Measurements from ENCODE around the gene SULF2. TPM values are rescaled to one million over a fixed set of nuclear protein-coding genes. Genes with fewer than 3 reads are reported as not detected.

SULF2 gene
- total and polyA plus RNA-seq, 4 donors: 8.1 to 25.4 (median 12.0) TPM

DNA sequence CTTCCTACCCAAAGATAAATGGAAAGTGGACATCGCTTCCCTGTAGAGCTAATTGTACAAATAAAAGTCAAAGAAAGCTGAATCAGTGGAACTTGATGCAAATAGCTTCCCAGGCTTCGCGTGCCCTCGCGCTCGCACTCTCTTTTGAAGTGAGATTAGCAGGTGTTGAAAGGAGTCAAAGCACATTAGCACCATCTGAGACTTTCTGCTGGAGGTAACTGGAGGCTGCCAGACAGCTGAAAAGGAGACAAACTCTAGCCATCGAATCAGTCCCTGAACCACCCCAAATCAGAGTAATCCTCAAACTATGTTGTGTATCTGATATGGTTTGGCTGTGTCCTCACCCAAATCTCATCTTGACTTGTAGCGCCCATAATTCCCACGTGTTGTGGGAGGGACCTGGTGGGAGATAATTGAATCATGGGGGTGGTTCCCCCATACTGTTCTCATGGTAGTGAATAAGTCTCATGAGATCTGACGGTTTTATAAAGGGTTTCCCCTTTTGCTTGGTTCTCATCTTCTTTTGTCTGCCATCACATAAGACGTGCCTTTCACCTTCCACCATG is 23.7 kb downstream of the SULF2 start:
- H3K4me3 ChIP-seq (ENCODE audit: low read depth in 1 of 3, low read length in 3 of 3): no peak overlapping the region
- 81% methylated on average over 11 of the region's 11 CpGs for WGBS
- no peaks in the 10 kb centered on the region for H3K9me3 ChIP-seq (ENCODE audit: control insufficient read depth in 4 of 4, low read length in 3 of 4)
- H3K4me1 ChIP-seq (ENCODE audit: control insufficient read depth in 4 of 4, insufficient read depth in 4 of 4, low read length in 3 of 4): peaks cover 0 to 4% (median 2%) of the 10 kb centered on the region in 4 donors
- no peaks in the 10 kb centered on the region for H3K27me3 ChIP-seq (ENCODE audit: control insufficient read depth in 4 of 4, insufficient read depth in 4 of 4, low read length in 3 of 4)
- no peaks in the 10 kb centered on the region for H3K36me3 ChIP-seq (ENCODE audit: control insufficient read depth in 4 of 4, insufficient read depth in 3 of 4, low read depth in 1 of 4, low read length in 3 of 4)
- no peak overlapping the region for H3K27ac ChIP-seq (ENCODE audit: low read depth in 1 of 2, low read length in 2 of 2)
- DNase-seq (ENCODE audit: low spot score): no peak
- H3K9ac ChIP-seq (ENCODE audit: low read depth in 1 of 2, low read length in 2 of 2): no peak overlapping the region
- TF ChIP-seq JUND (IDR thresholded peaks at IDR 0.05): no peak
- TF ChIP-seq REST (IDR thresholded peaks at IDR 0.05): no peak
- no peak for TF ChIP-seq NR2F2 (IDR thresholded peaks at IDR 0.05)
- TF ChIP-seq SP1 (IDR thresholded peaks at IDR 0.05): no peak
- no peak for TF ChIP-seq FOXA1 (IDR thresholded peaks at IDR 0.05)
- no peak for TF ChIP-seq RXRA (IDR thresholded peaks at IDR 0.05)
- TF ChIP-seq EGR1 (IDR thresholded peaks at IDR 0.05; ENCODE audit: low read depth in 2 of 2): no peak
- TF ChIP-seq, protein P1, sequence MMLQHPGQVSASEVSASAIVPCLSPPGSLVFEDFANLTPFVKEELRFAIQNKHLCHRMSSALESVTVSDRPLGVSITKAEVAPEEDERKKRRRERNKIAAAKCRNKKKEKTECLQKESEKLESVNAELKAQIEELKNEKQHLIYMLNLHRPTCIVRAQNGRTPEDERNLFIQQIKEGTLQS (IDR thresholded peaks at IDR 0.05): no peak
- TF ChIP-seq CTCF (IDR thresholded peaks at IDR 0.05; ENCODE audit: low read depth, low read length, missing input control): no peak
- TF ChIP-seq YY1 (IDR thresholded peaks at IDR 0.05): no peak
- TF ChIP-seq ZBTB33 (IDR thresholded peaks at IDR 0.05): no peak
- no peak for TF ChIP-seq HNF4A (conservative IDR thresholded peaks at IDR 0.05)
- no peak for TF ChIP-seq FOXA2 (IDR thresholded peaks at IDR 0.05)
- TF ChIP-seq TAF1 (conservative IDR thresholded peaks at IDR 0.05): no peak
- TF ChIP-seq, protein P2, sequence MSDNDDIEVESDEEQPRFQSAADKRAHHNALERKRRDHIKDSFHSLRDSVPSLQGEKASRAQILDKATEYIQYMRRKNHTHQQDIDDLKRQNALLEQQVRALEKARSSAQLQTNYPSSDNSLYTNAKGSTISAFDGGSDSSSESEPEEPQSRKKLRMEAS (IDR thresholded peaks at IDR 0.05): no peak
- TF ChIP-seq GABPA (IDR thresholded peaks at IDR 0.05 in 1 of 2, conservative IDR thresholded peaks at IDR 0.05 in 1 of 2): no peak
- no peak for TF ChIP-seq HNF4G (IDR thresholded peaks at IDR 0.05)
